AG04450 (cell line): ENCODE results near the gene ARL15. TPM values are rescaled to one million over a fixed set of nuclear protein-coding genes. Genes with fewer than 3 reads are reported as not detected.

Experiments
- CTCF ChIA-PET: fragments of 300-600, 350-600 bp; formaldehyde crosslinking; extraction: SDS; loops from one replicate; lab custom pipeline; 2022; ENCODE audit warnings: antibody characterized with exemption, inconsistent platforms; lab: Charles Lee
- POLR2A ChIA-PET: fragments of 350-600 bp; formaldehyde crosslinking; extraction: SDS; loops from one replicate; lab custom pipeline; 2021; ENCODE audit warnings: antibody characterized with exemption, inconsistent platforms; lab: Yijun Ruan, JAX
- DNase-seq: peaks from one replicate; pipeline ENCODE4 v3.0.0-alpha.2; 2011; ENCODE audit warnings: low read depth, low spot score
- H3K27ac ChIP-seq: one replicate; pipeline ENCODE4 v1.5.1; 2012; ENCODE audit warnings: low read depth, low read length, control low read depth
- H3K27me3 ChIP-seq: one replicate; pipeline ENCODE4 v1.6.0; 2012; ENCODE audit warnings: low read length; ENCODE audit not compliant: control insufficient read depth, insufficient read depth
- H3K4me3 ChIP-seq: 2 replicates; pipeline ENCODE4 v1.5.1; 2011; ENCODE audit warnings: mild to moderate bottlenecking, low read depth, low read length, control low read depth
- H3K9me3 ChIP-seq: 2 replicates; pipeline ENCODE4 v1.5.1; 2012; ENCODE audit warnings: low read length; ENCODE audit not compliant: control insufficient read depth, insufficient read depth
- polyA plus RNA-seq: library from polyadenylated mRNA; depleted of rRNA; stranded (reverse); fragments of >200 nt; gene quantifications from 2 replicates; pipeline ENCODE4 v1.2.3, GENCODE V29; 2011
- TF ChIP-seq, protein P1 (sequence below): IDR thresholded peaks from 2 replicates; pipeline ENCODE4 v1.5.1; 2011; ENCODE audit warnings: low read depth, low read length, control low read depth, inconsistent platforms

The ARL15 gene
- polyA plus RNA-seq, 1 experiment, result 16.0 TPM

GRCh38 chr5:53956632-53957031 is 353.7 kb downstream of the ARL15 start:
- TF ChIP-seq, protein P1, sequence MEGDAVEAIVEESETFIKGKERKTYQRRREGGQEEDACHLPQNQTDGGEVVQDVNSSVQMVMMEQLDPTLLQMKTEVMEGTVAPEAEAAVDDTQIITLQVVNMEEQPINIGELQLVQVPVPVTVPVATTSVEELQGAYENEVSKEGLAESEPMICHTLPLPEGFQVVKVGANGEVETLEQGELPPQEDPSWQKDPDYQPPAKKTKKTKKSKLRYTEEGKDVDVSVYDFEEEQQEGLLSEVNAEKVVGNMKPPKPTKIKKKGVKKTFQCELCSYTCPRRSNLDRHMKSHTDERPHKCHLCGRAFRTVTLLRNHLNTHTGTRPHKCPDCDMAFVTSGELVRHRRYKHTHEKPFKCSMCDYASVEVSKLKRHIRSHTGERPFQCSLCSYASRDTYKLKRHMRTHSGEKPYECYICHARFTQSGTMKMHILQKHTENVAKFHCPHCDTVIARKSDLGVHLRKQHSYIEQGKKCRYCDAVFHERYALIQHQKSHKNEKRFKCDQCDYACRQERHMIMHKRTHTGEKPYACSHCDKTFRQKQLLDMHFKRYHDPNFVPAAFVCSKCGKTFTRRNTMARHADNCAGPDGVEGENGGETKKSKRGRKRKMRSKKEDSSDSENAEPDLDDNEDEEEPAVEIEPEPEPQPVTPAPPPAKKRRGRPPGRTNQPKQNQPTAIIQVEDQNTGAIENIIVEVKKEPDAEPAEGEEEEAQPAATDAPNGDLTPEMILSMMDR, result no peak
- ChIA-PET CTCF (no interaction called here), POLR2A (no interaction called here)
- peaks cover 4% of the 10 kb centered on the region; the same call in 1 of the 2 replicates for H3K9me3 ChIP-seq
- no peak overlapping the region for H3K27ac ChIP-seq
- H3K27me3 ChIP-seq, result no peaks in the 10 kb centered on the region
- no peak for DNase-seq
- no peak overlapping the region for H3K4me3 ChIP-seq

DNA sequence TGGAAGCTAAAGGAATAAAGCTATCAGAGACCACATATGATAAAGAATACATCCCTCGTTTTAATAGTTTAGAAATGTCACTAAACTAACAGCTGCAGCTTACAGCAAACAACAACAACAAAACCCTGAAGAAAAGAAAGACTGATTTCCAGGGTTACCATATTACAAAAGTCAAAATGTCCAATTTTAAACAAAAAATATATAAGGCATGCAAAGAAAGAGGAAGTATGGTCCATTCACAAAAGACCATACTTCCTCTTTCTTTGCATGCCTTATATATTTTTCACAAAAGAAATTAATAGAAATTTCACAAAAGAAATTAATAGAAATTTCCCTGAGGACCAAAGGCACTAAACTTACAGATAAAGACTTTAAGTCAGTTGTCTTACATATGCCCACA is 354.2 kb downstream of the ARL15 start:
- ChIA-PET CTCF (no interaction called here), POLR2A (no interaction called here)
- TF ChIP-seq, protein P1, result no peak
- Histone ChIP-seq H3K4me3 (no peak overlapping the region), H3K27me3 (no peaks in the 10 kb centered on the region), H3K9me3 (peaks cover 4% of the 10 kb centered on the region; the same call in 1 of the 2 replicates), H3K27ac (no peak overlapping the region)
- DNase-seq, result no peak

- POLR2A ChIA-PET, result no interaction called here
Observed at GRCh38 chr5:53950621-53951020, 359.8 kb downstream of the ARL15 start.

DNA sequence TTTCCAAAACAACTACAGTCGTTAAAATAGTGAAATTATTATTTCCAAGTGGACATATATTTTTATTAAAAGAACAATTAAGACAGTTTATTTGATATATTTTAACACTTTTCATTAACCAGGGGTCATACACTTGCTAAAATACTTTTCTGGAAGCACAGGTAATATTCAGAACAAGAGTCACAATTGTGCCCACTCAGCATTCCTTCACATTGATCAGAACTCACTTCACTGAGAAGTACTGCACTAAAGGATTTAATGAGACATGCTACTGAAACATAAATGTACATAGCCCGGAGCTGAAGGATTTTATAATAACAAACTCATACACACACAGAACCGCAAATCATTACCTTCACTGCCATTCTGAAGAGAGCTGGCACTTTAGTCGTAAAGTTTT is 361.8 kb downstream of the ARL15 start:
- ChIA-PET POLR2A (no interaction called here), CTCF (no interaction called here)
- H3K27ac ChIP-seq, result no peak overlapping the region
- 0 out of 2 replicates have a peak, but pooled peaks cover 2% of the 10 kb centered on the region for H3K9me3 ChIP-seq
- no peak for DNase-seq
- H3K27me3 ChIP-seq, result no peaks in the 10 kb centered on the region
- TF ChIP-seq, protein P1, result no peak
- no peak overlapping the region for H3K4me3 ChIP-seq

More at GRCh38 chr5:53950621-53951020, 359.8 kb downstream of the ARL15 start:
- TF ChIP-seq, protein P1, result no peak
- no peak overlapping the region for H3K4me3 ChIP-seq
- H3K27me3 ChIP-seq, result no peaks in the 10 kb centered on the region
- 0 out of 2 replicates have a peak, but pooled peaks cover 2% of the 10 kb centered on the region for H3K9me3 ChIP-seq
- CTCF ChIA-PET, result no interaction called here
- DNase-seq, result no peak
- H3K27ac ChIP-seq, result no peak overlapping the region

- Histone ChIP-seq H3K4me3 (no peak overlapping the region), H3K27me3 (no peaks in the 10 kb centered on the region), H3K27ac (no peak overlapping the region), H3K9me3 (0 out of 2 replicates have a peak, but pooled peaks cover 2% of the 10 kb centered on the region)
- POLR2A ChIA-PET, result no interaction called here
- no peak for DNase-seq
- TF ChIP-seq, protein P1, result no peak
- CTCF ChIA-PET, result interaction anchor here (0.6 kb wide), 1 partner anchor 92 kb away, joined by 3 read pairs; no protein-coding TSS in a partner anchor
Observed at GRCh38 chr5:53946405-53947100, 363.8 kb downstream of the ARL15 start.
